GM12878 (cell line): ENCODE data around the gene EP300. TPM values are rescaled to one million over a fixed set of nuclear protein-coding genes. Genes with fewer than 3 reads are reported as not detected.

Experiments used
- IRF5 ChIP-seq: fragments of 450-650 bp; IDR thresholded peaks from 2 replicates; pipeline ENCODE4 v1.6.1; 2017; ENCODE audit warnings: borderline replicate concordance
- POLR2AphosphoS5 ChIP-seq: IDR thresholded peaks from 2 replicates; pipeline ENCODE4 v1.6.1; 2011; ENCODE audit warnings: mild to moderate bottlenecking, low read length, inconsistent platforms
- microRNA counts: library from miRNA; unstranded; fragments of <30 nt; microRNA quantifications from one replicate; lab custom pipeline; 2016
- polyA plus RNA-seq, 11 experiments: library from polyadenylated mRNA; depleted of rRNA in 4 of 11; unstranded in 6 of 11; stranded (reverse) in 5 of 11; fragments of >200 nt; fragmentation: Nextera tagmentation in 4 of 11; fragmentation: Illumina TruSeq in 1 of 11; extraction: Ambion mirVana in 4 of 11; extraction: Trizol in 1 of 11; gene quantifications; 1 replicate in 1 of 11; 2 replicates in 10 of 11; pipeline versions ENCODE4 v1.2.1 to v1.2.3, GENCODE V29; 2011 to 2016; ENCODE audit warnings: inconsistent platforms in 2 of 11, missing spikeins in 2 of 11, low read depth in 1 of 11
- small RNA-seq: library from RNA; depleted of rRNA; stranded (forward); fragments of <200 nt; gene quantifications from one replicate; pipeline ENCODE3, GENCODE V24; 2014
- total RNA-seq, 4 experiments: library from RNA; depleted of rRNA in 3 of 4; stranded (reverse); fragments of >200 nt in 3 of 4; fragmentation: Illumina TruSeq in 1 of 4; extraction: Trizol in 1 of 4; gene quantifications; 2 replicates each; pipeline versions ENCODE4 v1.2.1 to v1.2.3, GENCODE V29; 2013 to 2021

EP300 gene
- total and polyA plus RNA-seq, 10 of the 15 experiments (the other 5 are each of a cell fraction or from before 2014, with no cell fraction given), result 5.5 to 48.5 (median 23.6) TPM

- TF ChIP-seq IRF5 (no peak), POLR2AphosphoS5 (no peak)
Observed at GRCh38 chr22:41229215-41229614, 136.8 kb downstream of the EP300 start (continued).

MicroRNA genes within 50 kb of the gene (microRNA counts, 767-probe panel; counts per million panel counts)
- microRNA hsa-miR-1281 (lab: Ali Mortazavi, UCI), result 55.3 counts per million

Small RNA genes within 50 kb of the gene (small RNA-seq; reads per million reads assigned to genes)
- gene RF00019 (not detected), gene RNU6-375P (not detected)

Other genes with a start within 250 kb of the EP300 start
Only the 7 nearest of the 8 such genes appear.
- 9.1 and 9.3 TPM in 2 replicates for gene XPNPEP3, start 235.4 kb upstream of the EP300 start, total RNA-seq (2014; rRNA removed)
- 10.4 and 12.1 TPM in 2 replicates for gene XPNPEP3, start 235.4 kb upstream of the EP300 start, total RNA-seq (2014; rRNA removed; fragmentation: Illumina TruSeq; extraction: Trizol)
- gene XPNPEP3, start 235.4 kb upstream of the EP300 start, total RNA-seq (2021), result 18.3 and 19.9 TPM in 2 replicates
- 14.6 and 16.1 TPM in 2 replicates for gene XPNPEP3, start 235.4 kb upstream of the EP300 start, polyA plus RNA-seq (2011; rRNA removed)
- gene XPNPEP3, start 235.4 kb upstream of the EP300 start, polyA plus RNA-seq (2014; fragmentation: Illumina TruSeq; extraction: Trizol), result 9.5 and 10.2 TPM in 2 replicates
- gene XPNPEP3, start 235.4 kb upstream of the EP300 start, polyA plus RNA-seq (2014; fragmentation: Nextera tagmentation; extraction: Ambion mirVana), result 1 to 10 TPM; 6.7 to 7.5 TPM
- 9.8 and 12.8 TPM in 2 replicates for gene XPNPEP3, start 235.4 kb upstream of the EP300 start, polyA plus RNA-seq (2014; rRNA removed)
- gene XPNPEP3, start 235.4 kb upstream of the EP300 start, polyA plus RNA-seq (2016; fragmentation: Nextera tagmentation; extraction: Ambion mirVana), result 10 to 100 TPM; 11.3 to 12.0 TPM
- gene DNAJB7, start 230.5 kb upstream of the EP300 start, total RNA-seq (2014; rRNA removed), result not detected in 2 replicates
- gene DNAJB7, start 230.5 kb upstream of the EP300 start, total RNA-seq (2014; rRNA removed; fragmentation: Illumina TruSeq; extraction: Trizol), result not detected in 2 replicates
- not detected in 2 replicates for gene DNAJB7, start 230.5 kb upstream of the EP300 start, total RNA-seq (2021)
- gene DNAJB7, start 230.5 kb upstream of the EP300 start, polyA plus RNA-seq (2011; rRNA removed), result not detected in 2 replicates
- gene DNAJB7, start 230.5 kb upstream of the EP300 start, polyA plus RNA-seq (2014; fragmentation: Illumina TruSeq; extraction: Trizol), result not detected in 2 replicates
- under 1 TPM; 0.03 to 0.04 TPM for gene DNAJB7, start 230.5 kb upstream of the EP300 start, polyA plus RNA-seq (2014; fragmentation: Nextera tagmentation; extraction: Ambion mirVana)
- gene DNAJB7, start 230.5 kb upstream of the EP300 start, polyA plus RNA-seq (2014; rRNA removed), result not detected in 2 replicates
- gene DNAJB7, start 230.5 kb upstream of the EP300 start, polyA plus RNA-seq (2016; fragmentation: Nextera tagmentation; extraction: Ambion mirVana), result under 1 TPM; 0.54 to 0.70 TPM
- 114 and 117 TPM in 2 replicates for gene RBX1, start 141.2 kb upstream of the EP300 start, total RNA-seq (2014; rRNA removed)
- gene RBX1, start 141.2 kb upstream of the EP300 start, total RNA-seq (2014; rRNA removed; fragmentation: Illumina TruSeq; extraction: Trizol), result 71.2 and 79.4 TPM in 2 replicates
- 87.9 and 91.1 TPM in 2 replicates for gene RBX1, start 141.2 kb upstream of the EP300 start, total RNA-seq (2021)
- gene RBX1, start 141.2 kb upstream of the EP300 start, polyA plus RNA-seq (2011; rRNA removed), result 203 and 251 TPM in 2 replicates
- 110 TPM in 2 replicates for gene RBX1, start 141.2 kb upstream of the EP300 start, polyA plus RNA-seq (2014; fragmentation: Illumina TruSeq; extraction: Trizol)
- 100 to 1,000 TPM; 449 to 468 TPM for gene RBX1, start 141.2 kb upstream of the EP300 start, polyA plus RNA-seq (2014; fragmentation: Nextera tagmentation; extraction: Ambion mirVana)
- gene RBX1, start 141.2 kb upstream of the EP300 start, polyA plus RNA-seq (2014; rRNA removed), result 142 and 164 TPM in 2 replicates
- gene RBX1, start 141.2 kb upstream of the EP300 start, polyA plus RNA-seq (2016; fragmentation: Nextera tagmentation; extraction: Ambion mirVana), result 100 to 1,000 TPM; 391 to 402 TPM
- gene L3MBTL2, start 112.7 kb downstream of the EP300 start, total RNA-seq (2014; rRNA removed), result 28.5 and 31.3 TPM in 2 replicates
- 23.9 and 25.3 TPM in 2 replicates for gene L3MBTL2, start 112.7 kb downstream of the EP300 start, total RNA-seq (2014; rRNA removed; fragmentation: Illumina TruSeq; extraction: Trizol)
- gene L3MBTL2, start 112.7 kb downstream of the EP300 start, total RNA-seq (2021), result 31.6 and 32.9 TPM in 2 replicates
- gene L3MBTL2, start 112.7 kb downstream of the EP300 start, polyA plus RNA-seq (2011; rRNA removed), result 14.8 and 27.9 TPM in 2 replicates
- 23.2 and 27.5 TPM in 2 replicates for gene L3MBTL2, start 112.7 kb downstream of the EP300 start, polyA plus RNA-seq (2014; fragmentation: Illumina TruSeq; extraction: Trizol)
- 10 to 100 TPM; 13.2 to 17.6 TPM for gene L3MBTL2, start 112.7 kb downstream of the EP300 start, polyA plus RNA-seq (2014; fragmentation: Nextera tagmentation; extraction: Ambion mirVana)
- gene L3MBTL2, start 112.7 kb downstream of the EP300 start, polyA plus RNA-seq (2014; rRNA removed), result 32.6 and 33.9 TPM in 2 replicates
- gene L3MBTL2, start 112.7 kb downstream of the EP300 start, polyA plus RNA-seq (2016; fragmentation: Nextera tagmentation; extraction: Ambion mirVana), result 10 to 100 TPM; 35.7 to 37.6 TPM
- 0.22 TPM in 1 of 2 replicates, not detected in the other for gene CHADL, start 148.3 kb downstream of the EP300 start, total RNA-seq (2014; rRNA removed)
- gene CHADL, start 148.3 kb downstream of the EP300 start, total RNA-seq (2014; rRNA removed; fragmentation: Illumina TruSeq; extraction: Trizol), result not detected in 2 replicates
- gene CHADL, start 148.3 kb downstream of the EP300 start, total RNA-seq (2021), result not detected in 2 replicates
- gene CHADL, start 148.3 kb downstream of the EP300 start, polyA plus RNA-seq (2011; rRNA removed), result not detected in 2 replicates
- not detected in 2 replicates for gene CHADL, start 148.3 kb downstream of the EP300 start, polyA plus RNA-seq (2014; fragmentation: Illumina TruSeq; extraction: Trizol)
- gene CHADL, start 148.3 kb downstream of the EP300 start, polyA plus RNA-seq (2014; fragmentation: Nextera tagmentation; extraction: Ambion mirVana), result not detected
- 0.63 TPM in 1 of 2 replicates, not detected in the other for gene CHADL, start 148.3 kb downstream of the EP300 start, polyA plus RNA-seq (2014; rRNA removed)
- gene CHADL, start 148.3 kb downstream of the EP300 start, polyA plus RNA-seq (2016; fragmentation: Nextera tagmentation; extraction: Ambion mirVana), result under 1 TPM in 1 of 2 experiments, not detected in 1; 0.24 TPM
- 52.2 and 65.3 TPM in 2 replicates for gene RANGAP1, start 193.6 kb downstream of the EP300 start, total RNA-seq (2014; rRNA removed)
- 36.1 and 40.3 TPM in 2 replicates for gene RANGAP1, start 193.6 kb downstream of the EP300 start, total RNA-seq (2014; rRNA removed; fragmentation: Illumina TruSeq; extraction: Trizol)
- gene RANGAP1, start 193.6 kb downstream of the EP300 start, total RNA-seq (2021), result 103 and 109 TPM in 2 replicates
- gene RANGAP1, start 193.6 kb downstream of the EP300 start, polyA plus RNA-seq (2011; rRNA removed), result 34.3 and 55.1 TPM in 2 replicates
- gene RANGAP1, start 193.6 kb downstream of the EP300 start, polyA plus RNA-seq (2014; fragmentation: Illumina TruSeq; extraction: Trizol), result 31.6 and 41.7 TPM in 2 replicates
- 1 to 10 TPM; 2.5 to 9.1 TPM for gene RANGAP1, start 193.6 kb downstream of the EP300 start, polyA plus RNA-seq (2014; fragmentation: Nextera tagmentation; extraction: Ambion mirVana)
- 82.2 and 99.1 TPM in 2 replicates for gene RANGAP1, start 193.6 kb downstream of the EP300 start, polyA plus RNA-seq (2014; rRNA removed)
- 10 to 100 TPM; 77.1 to 80.8 TPM for gene RANGAP1, start 193.6 kb downstream of the EP300 start, polyA plus RNA-seq (2016; fragmentation: Nextera tagmentation; extraction: Ambion mirVana)
- 30.8 and 37.1 TPM in 2 replicates for gene ZC3H7B, start 208.9 kb downstream of the EP300 start, total RNA-seq (2014; rRNA removed)
- 21.7 and 23.6 TPM in 2 replicates for gene ZC3H7B, start 208.9 kb downstream of the EP300 start, total RNA-seq (2014; rRNA removed; fragmentation: Illumina TruSeq; extraction: Trizol)
- 50.0 and 52.3 TPM in 2 replicates for gene ZC3H7B, start 208.9 kb downstream of the EP300 start, total RNA-seq (2021)
- 10.2 and 21.3 TPM in 2 replicates for gene ZC3H7B, start 208.9 kb downstream of the EP300 start, polyA plus RNA-seq (2011; rRNA removed)
- 11.5 and 24.7 TPM in 2 replicates for gene ZC3H7B, start 208.9 kb downstream of the EP300 start, polyA plus RNA-seq (2014; fragmentation: Illumina TruSeq; extraction: Trizol)
- gene ZC3H7B, start 208.9 kb downstream of the EP300 start, polyA plus RNA-seq (2014; fragmentation: Nextera tagmentation; extraction: Ambion mirVana), result under 1 TPM; 0.26 to 0.34 TPM
- gene ZC3H7B, start 208.9 kb downstream of the EP300 start, polyA plus RNA-seq (2014; rRNA removed), result 39.0 and 47.9 TPM in 2 replicates
- 1 to 10 TPM; 4.4 to 5.4 TPM for gene ZC3H7B, start 208.9 kb downstream of the EP300 start, polyA plus RNA-seq (2016; fragmentation: Nextera tagmentation; extraction: Ambion mirVana)